ENCODE measurements around the gene ADM5.
"Not testable (repeated sequence)": the region's sequence is repeated elsewhere in the genome, so short reads cannot be mapped to it uniquely, and the experiment has no call there.

The ADM5 gene

DNA sequence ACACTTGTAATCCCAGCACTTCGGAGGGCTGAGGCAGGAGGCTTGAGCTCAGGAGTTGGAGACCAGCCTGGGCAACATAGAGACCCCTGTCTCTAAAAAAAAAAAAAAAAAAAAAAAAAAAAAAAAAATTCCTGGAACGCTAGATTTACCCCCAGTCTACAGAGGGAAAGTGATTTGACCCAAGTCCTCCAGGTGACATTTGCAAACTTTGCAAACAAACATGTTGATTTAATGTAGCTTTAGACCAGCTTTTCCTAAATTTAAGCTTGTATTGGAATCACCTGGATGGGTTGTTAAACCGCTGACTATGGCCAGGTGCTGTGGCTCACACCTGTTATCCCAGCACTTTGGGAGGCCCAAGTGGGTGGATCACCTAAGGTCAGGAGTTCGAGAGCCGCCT is 10.0 kb downstream of the ADM5 start:
- DNase-seq (ENCODE audit: low spot score) (no peak), FAIRE-seq (no peak)

DNA sequence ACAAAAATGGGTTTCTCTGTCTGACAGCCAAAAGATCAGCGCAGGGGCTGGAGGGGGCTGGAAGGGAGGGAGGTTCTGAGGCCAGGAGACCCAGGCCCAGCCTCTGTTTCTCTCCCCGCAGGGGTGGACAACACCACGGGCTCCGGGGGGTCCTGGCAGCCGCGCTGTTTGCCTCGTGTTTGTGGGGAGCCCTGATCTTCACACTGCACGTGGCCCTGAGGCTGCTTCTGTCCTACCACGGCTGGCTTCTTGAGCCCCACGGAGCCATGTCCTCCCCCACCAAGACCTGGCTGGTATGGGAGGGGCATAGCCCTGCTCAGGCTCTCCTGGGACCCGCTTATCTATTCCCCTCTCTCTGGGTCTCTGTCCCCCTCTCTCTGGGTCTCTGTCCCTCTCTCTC is 11.2 kb downstream of the ADM5 start:
- no peak for DNase-seq (ENCODE audit: low spot score)

DNA sequence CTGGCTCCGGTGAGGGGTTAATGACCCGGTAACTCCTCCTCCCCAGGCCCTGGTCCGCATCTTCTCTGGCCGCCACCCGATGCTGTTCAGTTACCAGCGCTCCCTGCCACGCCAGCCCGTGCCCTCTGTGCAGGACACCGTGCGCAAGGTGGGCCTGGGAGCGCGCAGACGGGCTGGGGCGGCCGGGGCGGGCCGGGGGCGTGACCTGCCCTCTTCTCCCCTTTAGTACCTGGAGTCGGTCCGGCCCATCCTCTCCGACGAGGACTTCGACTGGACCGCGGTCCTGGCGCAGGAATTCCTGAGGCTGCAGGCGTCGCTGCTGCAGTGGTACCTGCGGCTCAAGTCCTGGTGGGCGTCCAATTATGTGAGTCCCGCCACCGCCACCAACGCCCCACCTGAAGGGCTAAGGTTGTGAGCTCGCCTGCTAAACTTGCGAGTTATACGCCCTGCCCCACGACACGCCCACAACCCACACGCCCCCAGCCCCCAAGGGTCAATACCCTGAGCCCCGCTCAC is 11.9 kb downstream of the ADM5 start:
- FAIRE-seq: no peak
- no peak for DNase-seq (ENCODE audit: low spot score)

More for the DNA sequence above, 11.2 kb downstream of the ADM5 start:
- no peak for FAIRE-seq

DNA sequence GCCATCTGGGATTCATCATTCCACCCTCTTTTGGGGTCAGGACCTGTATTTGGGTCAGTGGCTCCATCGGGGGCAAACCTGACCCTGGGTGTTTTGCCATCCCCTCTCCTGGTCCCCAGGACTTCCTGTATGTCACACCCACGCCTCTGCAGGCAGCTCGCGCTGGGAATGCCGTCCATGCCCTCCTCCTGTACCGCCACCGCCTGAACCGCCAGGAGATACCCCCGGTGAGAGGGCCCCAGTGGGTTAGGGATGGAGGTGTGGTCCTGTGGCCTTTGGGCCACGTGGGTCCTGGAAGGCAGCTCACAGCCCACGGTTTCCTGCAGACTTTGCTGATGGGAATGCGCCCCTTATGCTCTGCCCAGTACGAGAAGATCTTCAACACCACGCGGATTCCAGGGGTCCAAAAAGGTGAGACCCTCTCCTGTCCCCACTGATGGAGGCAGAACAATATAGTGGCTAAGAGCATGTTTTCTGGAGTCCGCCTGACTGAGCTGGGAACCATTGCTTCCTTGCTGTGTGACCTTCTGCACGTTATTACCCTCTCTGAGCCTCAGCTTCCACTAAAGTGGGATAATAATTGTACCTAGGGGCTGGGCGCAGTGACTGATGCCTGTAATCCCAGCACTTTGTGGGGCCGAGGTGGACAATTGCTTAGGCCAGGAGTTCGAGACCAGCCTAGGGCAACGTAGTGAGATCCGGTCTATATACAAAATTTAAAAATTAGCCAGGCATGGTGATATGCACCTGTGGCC is 15.7 kb downstream of the ADM5 start:
- FAIRE-seq (no peak), DNase-seq (ENCODE audit: low spot score) (no peak)

DNA sequence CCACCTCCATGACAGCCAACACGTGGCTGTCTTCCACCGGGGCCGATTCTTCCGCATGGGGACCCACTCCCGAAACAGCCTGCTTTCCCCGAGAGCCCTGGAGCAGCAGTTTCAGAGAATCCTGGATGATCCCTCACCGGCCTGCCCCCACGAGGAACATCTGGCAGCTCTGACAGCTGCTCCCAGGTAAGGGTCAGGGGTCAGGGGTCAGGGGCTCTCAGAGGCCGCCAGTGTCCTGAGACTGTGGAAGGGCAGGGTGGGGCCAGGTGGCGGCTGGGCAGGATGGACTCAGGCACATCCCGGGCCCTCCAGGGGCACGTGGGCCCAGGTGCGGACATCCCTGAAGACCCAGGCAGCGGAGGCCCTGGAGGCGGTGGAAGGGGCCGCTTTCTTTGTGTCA is 16.5 kb downstream of the ADM5 start:
- DNase-seq (ENCODE audit: low spot score): no peak
- no peak for FAIRE-seq

DNA sequence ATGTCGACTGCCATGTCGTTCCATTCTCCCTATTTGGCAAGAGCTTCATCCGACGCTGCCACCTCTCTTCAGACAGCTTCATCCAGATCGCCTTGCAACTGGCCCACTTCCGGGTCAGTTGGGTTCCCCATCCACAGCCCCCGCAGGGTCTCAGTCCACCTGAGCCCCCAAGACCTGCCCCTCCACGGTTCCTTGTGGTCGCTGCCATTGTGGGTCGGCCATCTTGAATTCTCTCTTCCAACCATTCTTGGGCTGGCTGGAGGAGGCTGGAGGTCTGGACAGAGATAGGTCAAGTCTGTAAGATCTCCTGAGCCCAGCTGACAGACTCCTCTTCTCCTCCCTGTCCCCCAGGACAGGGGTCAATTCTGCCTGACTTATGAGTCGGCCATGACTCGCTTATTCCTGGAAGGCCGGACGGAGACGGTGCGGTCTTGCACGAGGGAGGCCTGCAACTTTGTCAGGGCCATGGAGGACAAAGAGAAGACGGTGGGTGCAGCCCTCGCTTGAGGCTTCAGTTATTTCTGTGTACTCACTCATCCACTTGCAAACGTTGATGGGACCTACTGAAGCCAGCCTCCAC is 21.1 kb downstream of the ADM5 start:
- FAIRE-seq (no peak), DNase-seq (ENCODE audit: low spot score) (peak; percentile 36)

DNA sequence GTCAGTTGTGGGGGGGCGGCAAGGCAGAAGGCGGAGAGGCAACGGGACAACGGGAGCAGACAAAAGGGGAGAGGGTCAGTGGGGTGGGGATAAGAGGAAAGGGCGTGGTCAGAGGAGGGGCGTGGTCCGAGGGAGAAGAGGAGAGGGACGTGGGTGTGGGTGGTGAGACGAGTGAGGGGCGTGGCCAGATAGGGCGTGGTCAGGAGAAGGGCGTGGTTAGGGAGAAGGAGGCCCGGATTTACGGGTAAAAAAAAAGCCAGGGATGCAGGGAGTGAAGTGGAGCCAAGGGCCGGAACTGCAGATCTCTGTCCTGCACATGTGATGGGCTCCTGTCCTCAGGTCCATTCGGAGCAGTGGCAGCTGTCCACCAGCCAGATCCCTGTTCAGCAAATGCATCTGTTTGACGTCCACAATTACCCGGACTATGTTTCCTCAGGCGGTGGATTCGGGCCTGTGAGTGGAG is 23.0 kb downstream of the ADM5 start:
- FAIRE-seq (no peak), DNase-seq (ENCODE audit: low spot score) (no peak)

DNA sequence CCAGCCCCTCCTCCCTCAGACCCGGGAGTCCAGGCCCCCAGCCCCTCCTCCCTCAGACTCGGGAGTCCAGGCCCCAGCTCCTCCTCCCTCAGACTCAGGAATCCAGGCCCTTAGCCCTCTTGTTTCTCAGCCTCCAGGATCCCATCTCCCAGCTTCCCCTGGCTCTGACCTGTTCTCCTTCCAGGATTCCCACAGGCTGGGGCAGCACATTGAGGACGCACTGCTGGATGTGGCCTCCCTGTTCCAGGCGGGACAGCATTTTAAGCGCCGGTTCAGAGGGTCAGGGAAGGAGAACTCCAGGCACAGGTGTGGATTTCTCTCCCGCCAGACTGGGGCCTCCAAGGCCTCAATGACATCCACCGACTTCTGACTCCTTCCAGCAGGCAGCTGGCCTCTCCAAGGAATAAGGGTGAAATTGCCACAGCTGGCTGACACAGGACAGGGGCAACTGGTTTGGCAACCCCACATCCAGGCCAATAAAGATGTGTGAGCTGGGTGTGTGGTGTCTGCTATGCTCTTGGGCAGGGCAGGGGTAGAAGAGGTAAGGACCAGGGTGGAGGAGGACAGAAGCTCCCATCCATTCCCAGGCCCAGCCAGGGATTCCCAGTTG is 23.9 kb downstream of the ADM5 start:
- DNase-seq (ENCODE audit: low spot score): no peak
- FAIRE-seq: no peak

DNA sequence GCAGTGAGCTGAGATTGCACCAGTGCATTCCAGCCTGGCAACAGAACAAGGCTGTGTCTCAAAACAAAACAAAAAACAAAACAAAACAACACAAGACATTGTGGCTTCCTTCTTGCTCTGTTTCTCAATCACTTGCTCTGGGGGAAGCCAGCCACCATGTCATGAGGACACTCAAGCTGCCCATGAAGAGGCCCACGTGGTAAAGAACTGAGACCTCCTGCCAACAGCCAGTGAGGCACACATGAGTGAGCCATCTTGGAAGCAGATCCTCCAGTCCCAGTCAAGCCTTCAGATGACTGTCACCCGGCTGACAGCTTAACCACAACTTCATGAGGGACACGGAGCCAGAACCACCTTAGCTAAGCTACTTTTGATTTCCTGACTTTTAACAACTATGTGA is 26.8 kb downstream of the ADM5 start:
- FAIRE-seq (no peak), DNase-seq (ENCODE audit: low spot score) (no peak)

DNA sequence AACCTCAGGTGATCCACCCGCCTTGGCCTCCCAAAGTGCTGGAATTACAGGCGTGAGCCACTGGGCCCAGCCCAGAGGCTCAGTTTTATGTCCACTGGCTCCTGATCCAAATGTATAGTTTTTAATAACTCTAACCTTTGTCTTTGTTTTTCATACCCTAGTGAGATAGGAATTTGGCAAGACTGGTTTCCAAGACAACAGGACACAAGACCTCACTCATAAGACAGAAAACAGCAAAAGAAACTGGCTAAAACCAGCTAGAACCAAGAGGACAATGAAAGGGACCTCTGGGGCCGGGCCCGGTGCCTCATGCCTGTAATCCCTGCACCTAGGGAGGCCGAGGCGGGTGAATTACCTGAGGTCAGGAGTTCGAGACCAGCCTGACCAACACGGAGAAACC is 29.1 kb downstream of the ADM5 start:
- DNase-seq (ENCODE audit: low spot score) (no peak), FAIRE-seq (no peak)

DNA sequence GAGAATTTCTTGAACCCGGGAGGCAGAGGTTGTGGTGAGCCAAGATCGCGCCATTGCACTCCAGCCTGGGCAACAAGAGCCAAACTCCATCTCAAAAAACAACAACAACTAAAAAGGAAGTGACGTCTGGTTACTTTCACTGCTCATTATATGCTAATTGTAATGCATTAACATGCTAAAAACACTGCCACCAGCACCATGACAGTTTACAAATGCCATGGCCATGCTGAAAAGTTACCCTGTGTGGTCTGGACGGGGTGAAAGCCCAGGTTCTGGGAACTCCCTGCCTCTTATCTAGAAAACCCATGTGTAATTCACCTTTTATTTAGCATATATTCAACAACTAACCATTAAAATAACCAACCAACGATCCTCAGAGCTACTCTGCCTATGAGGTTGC is 29.6 kb downstream of the ADM5 start:
- no peak for FAIRE-seq
- DNase-seq (ENCODE audit: low spot score): no peak

DNA sequence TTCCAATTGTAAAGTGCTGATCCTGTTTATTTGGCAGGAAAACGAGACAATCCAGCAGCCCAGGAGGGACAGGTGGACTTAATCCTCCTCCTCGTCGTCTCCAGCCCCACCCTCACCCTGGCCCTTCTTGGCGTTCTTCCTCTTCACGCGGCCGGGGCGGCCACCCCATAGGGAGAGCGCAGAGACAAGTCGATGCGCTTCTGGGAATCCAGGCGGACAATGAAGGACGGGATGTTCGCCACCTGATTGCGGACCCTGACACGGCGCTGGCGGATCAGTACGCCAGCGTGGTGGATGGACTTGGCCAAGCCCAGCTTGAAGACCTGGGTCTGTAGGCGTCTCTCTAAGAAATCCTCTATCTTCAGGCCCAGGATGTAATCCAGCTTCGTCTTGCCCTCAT is 30.0 kb downstream of the ADM5 start:
- not testable (repeated sequence) for DNase-seq (ENCODE audit: low spot score); FAIRE-seq

DNA sequence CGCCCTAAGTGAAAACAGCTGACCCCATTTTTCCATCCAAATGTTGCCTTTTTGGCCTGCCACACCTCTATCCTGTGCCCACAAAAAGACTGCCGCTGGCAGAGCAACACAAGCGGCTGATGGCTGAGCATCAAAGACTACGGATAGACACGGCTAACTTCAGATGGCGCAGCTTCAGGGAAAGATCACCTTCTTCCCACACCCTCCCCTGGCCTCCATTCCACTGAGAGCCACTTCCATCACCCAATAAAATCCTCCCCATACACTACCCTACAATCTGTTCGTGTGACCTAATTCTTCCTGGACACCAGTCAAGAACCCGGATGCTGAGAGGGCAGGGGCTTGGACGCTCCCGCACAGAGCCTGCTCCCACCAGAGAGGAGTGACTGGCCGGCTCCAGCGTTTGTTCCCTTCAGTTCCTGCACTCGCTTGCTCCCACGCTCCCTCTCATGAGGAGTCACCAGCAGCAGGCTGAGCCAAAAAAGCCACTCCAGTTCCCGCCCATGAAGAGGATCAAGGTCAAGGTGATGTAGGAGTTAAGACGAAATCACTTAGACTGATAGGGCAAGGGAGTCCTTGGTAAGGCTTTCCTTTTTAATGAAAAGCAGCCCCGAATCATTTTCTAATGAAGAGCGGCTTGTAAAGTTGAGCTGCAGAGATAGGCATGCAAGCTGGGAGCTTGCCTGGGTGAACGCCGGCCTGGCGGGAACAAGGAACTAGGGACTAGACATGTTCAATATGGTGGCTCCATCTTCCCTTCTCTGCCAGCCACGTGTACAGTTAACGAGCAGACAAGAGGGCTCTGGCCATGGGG is 38.0 kb downstream of the ADM5 start:
- DNase-seq (ENCODE audit: low spot score): no peak
- no peak for FAIRE-seq

DNA sequence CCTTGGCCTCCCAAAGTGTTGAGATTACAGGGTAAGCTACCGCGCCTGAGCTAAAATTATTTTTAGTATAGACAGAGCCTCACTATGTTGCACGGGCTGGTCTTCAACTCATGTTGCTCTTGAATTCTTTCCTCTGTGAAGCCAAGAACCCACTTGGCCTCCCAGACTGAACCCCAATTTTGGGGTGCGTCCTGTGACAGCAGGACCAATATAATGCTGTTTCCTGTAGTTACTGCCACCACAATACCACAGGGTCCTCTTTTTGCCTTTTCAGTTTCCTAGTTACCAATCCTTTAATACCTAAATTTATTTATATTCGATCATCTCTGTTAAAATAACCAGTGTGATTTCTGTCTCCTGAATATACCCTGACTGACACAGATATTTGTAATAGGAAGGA is 40.8 kb downstream of the ADM5 start:
- FAIRE-seq: no peak
- no peak for DNase-seq (ENCODE audit: low spot score)

DNA sequence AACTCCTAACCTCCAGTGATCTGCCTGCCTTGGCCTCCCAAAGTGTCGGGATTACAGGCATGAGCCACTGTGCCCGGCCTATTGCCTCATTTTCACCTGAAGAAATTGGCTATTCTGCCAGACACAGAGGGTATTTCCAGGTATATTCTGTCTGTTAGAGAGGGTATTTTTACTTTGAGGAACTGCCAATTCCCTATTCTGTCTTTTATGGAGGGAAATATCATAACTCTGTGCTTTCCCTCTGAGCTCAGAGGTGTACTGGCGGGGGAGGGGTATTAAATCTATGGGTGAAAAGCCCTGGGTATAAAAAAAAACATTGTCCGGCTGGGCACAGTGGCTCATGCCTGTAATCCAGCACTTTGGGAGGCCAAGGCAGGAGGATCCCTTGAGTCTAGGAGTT is 48.9 kb downstream of the ADM5 start:
- DNase-seq (ENCODE audit: low spot score) (no peak), FAIRE-seq (no peak)

DNA sequence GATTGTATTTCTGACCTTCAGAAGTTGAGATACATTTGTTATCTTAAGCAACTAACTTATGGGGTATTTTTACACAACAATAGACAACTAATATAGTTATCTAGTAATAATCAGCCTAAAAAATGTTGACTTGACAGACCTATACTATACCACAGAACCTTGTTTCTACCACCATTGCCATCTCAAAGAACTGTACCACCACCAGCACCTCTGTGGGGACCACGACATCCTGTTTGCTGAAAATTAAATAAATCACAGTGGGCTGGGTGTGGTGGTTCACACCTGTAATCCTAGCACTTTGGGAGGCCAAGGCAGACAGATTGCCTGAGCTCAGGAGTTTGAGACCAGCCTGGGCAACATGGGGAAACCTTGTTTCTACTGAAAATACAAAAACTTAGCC is 49.7 kb downstream of the ADM5 start:
- DNase-seq (ENCODE audit: low spot score): no peak
- FAIRE-seq: no peak

DNA sequence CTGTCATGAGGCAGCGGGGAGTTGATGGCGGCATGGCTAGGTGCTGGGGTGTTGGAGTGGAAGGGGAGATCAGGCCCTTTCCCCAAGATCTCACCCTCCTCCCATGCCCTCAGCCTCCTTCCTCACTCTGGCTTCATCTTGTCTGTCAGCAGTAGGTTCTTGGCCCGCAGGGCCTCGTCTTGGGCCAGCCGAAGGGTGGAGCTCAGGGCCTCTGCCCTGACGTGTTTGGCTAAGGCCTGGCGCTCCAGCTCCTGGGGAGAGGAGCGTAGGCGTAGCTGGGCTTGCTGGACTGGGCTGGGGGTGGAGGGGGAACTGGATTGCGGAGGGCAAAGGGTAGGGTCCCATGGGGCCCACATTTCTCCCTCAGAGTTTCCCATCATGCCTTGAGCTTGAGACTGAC is 50.5 kb downstream of the ADM5 start:
- no peak for FAIRE-seq
- DNase-seq (ENCODE audit: low spot score): no peak

Measured in RCC 7860 (cell line).